ENCODE results near the gene HCRT. TPM values are rescaled to one million over a fixed set of nuclear protein-coding genes. Genes with fewer than 3 reads are reported as not detected.

The HCRT gene
- total RNA-seq, 1 experiment from 2014 or later: not detected

DNA sequence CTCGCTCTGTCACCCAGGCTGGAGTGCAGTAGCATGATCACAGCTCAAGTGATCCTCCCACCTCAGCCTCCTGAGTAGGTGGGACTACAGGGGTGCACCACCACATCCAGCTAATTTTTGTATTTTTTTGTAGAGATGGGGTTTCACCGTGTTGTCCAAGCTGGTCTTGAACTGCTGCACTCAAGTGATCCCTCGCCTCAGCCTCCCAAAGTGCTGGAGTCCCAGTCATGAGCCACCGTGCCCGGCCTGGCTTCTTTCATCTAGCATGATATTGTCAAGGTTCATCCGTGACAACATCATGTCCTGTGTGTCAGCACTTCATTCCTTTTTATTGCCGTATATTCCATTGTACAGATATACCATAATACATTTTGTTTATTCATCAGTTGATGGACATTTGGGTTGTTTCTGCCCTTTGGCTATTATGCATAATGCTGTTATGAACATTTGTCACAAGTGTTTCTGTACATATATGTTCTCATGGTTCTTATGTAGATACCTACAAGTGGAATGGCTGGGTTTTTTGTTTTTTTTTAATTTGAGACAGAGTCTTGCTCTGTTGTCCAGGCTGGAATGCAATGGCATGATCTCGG is 12.4 kb upstream of the HCRT start:
- no peaks in the 10 kb centered on the region for H3K27me3 ChIP-seq (replicated peaks; ENCODE audit: insufficient read depth, low read depth, low read length, poor library complexity)
- H3K4me1 ChIP-seq (ENCODE audit: insufficient read depth, low read length, poor library complexity, severe bottlenecking): no peaks in the 10 kb centered on the region
- H3K4me3 ChIP-seq (ENCODE audit: low read depth, low read length, poor library complexity, severe bottlenecking): no peak overlapping the region
- no peak overlapping the region for H3K27ac ChIP-seq (ENCODE audit: low read depth, low read length, poor library complexity, severe bottlenecking)
- no peak for DNase-seq (ENCODE audit: low spot score)
- BruUV-seq (replicated peaks): no TSS peak
- ChIA-PET CTCF (no interaction called here), POLR2A (ENCODE audit: low non-redundant PET) (no interaction called here)
- H3K9me3 ChIP-seq (ENCODE audit: low read depth, low read length, poor library complexity, severe bottlenecking): no peaks in the 10 kb centered on the region
- intact Hi-C loops (cut with micrococcal nuclease; ENCODE audit: unreplicated experiment): no loop called here
- H3K36me3 ChIP-seq (ENCODE audit: insufficient read depth, low read length, poor library complexity, severe bottlenecking): no peaks in the 10 kb centered on the region
- TF ChIP-seq EZH2 (IDR thresholded peaks at IDR 0.05; ENCODE audit: borderline replicate concordance, low read depth, low read length, poor library complexity, severe bottlenecking): no peak
- TF ChIP-seq, protein P1, sequence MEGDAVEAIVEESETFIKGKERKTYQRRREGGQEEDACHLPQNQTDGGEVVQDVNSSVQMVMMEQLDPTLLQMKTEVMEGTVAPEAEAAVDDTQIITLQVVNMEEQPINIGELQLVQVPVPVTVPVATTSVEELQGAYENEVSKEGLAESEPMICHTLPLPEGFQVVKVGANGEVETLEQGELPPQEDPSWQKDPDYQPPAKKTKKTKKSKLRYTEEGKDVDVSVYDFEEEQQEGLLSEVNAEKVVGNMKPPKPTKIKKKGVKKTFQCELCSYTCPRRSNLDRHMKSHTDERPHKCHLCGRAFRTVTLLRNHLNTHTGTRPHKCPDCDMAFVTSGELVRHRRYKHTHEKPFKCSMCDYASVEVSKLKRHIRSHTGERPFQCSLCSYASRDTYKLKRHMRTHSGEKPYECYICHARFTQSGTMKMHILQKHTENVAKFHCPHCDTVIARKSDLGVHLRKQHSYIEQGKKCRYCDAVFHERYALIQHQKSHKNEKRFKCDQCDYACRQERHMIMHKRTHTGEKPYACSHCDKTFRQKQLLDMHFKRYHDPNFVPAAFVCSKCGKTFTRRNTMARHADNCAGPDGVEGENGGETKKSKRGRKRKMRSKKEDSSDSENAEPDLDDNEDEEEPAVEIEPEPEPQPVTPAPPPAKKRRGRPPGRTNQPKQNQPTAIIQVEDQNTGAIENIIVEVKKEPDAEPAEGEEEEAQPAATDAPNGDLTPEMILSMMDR (conservative IDR thresholded peaks at IDR 0.05; ENCODE audit: low read depth, low read length): no peak

DNA sequence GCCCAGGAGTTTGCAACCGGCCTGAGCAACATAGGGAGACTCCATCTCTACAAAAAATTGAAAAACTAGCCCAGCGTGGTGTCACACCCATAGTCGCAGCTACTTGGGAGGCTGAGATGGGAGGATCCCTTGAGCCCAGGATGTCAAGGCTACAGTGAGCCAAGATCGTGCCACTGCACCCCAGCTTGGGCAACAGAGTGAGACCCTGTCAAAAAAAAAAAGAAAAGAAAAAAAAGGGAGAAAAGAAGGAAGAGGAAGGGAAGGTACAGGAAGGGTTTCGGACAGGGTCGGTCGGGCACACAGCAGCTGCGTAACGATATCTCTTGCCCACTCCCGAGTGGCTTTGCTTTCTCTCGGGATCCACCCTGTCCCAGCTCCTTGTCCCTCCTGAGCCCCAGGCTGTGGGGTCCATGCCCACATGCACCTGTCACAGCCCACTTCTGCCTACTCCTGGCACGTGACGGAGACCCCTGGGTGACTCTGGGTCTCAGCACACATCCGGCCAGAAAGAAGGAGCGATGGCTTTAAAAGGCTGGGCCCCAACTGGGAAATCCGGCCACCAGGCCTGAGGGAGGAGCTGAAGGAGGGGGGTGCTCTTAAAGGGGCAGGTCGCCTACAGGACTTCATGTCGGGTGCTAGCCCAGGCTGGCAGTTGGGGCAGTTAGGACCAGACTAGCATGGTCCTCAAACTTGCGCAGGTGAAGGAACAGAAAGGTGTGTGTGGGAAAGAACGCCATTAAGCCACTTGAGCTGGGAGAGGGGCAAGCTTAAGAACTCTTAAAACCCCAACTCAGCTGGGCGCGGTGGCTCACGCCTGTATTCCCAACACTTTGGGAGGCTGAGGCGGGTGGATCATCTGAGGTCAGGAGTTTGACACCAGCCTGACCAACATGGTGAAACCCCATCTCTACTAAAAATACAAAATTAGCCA is 9.0 kb upstream of the HCRT start, which contains the start of gene GHDC:
TSS of gene GHDC (minus strand) at position 526 of the 931 bp plus-strand sequence. CDS start 913 bp downstream, outside the sequence.
- intact Hi-C loops (cut with micrococcal nuclease; ENCODE audit: unreplicated experiment): no loop called here
- no peaks in the 10 kb centered on the region for H3K27me3 ChIP-seq (replicated peaks; ENCODE audit: insufficient read depth, low read depth, low read length, poor library complexity)
- H3K4me1 ChIP-seq (ENCODE audit: insufficient read depth, low read length, poor library complexity, severe bottlenecking): no peaks in the 10 kb centered on the region
- no TSS peak for BruUV-seq (replicated peaks)
- no peaks in the 10 kb centered on the region for H3K9me3 ChIP-seq (ENCODE audit: low read depth, low read length, poor library complexity, severe bottlenecking)
- no peaks in the 10 kb centered on the region for H3K36me3 ChIP-seq (ENCODE audit: insufficient read depth, low read length, poor library complexity, severe bottlenecking)
- ChIA-PET POLR2A (ENCODE audit: low non-redundant PET) (interaction anchor here (0.5 kb wide), 1 partner anchor 8 kb away, joined by 4 read pairs; no protein-coding TSS in a partner anchor), CTCF (interaction anchor here (0.6 kb wide), 1 partner anchor 15 kb away, joined by 3 read pairs; no protein-coding TSS in a partner anchor)
- TF ChIP-seq EZH2 (IDR thresholded peaks at IDR 0.05; ENCODE audit: borderline replicate concordance, low read depth, low read length, poor library complexity, severe bottlenecking): no peak
- TF ChIP-seq, protein P1 (conservative IDR thresholded peaks at IDR 0.05; ENCODE audit: low read depth, low read length): no peak
- DNase-seq (ENCODE audit: low spot score): peak; percentile 64
- peak within 1 kb of the TSS; percentile 53 for H3K4me3 ChIP-seq (ENCODE audit: low read depth, low read length, poor library complexity, severe bottlenecking)
- peak within 1 kb of the TSS; percentile 54 for H3K27ac ChIP-seq (ENCODE audit: low read depth, low read length, poor library complexity, severe bottlenecking)

DNA sequence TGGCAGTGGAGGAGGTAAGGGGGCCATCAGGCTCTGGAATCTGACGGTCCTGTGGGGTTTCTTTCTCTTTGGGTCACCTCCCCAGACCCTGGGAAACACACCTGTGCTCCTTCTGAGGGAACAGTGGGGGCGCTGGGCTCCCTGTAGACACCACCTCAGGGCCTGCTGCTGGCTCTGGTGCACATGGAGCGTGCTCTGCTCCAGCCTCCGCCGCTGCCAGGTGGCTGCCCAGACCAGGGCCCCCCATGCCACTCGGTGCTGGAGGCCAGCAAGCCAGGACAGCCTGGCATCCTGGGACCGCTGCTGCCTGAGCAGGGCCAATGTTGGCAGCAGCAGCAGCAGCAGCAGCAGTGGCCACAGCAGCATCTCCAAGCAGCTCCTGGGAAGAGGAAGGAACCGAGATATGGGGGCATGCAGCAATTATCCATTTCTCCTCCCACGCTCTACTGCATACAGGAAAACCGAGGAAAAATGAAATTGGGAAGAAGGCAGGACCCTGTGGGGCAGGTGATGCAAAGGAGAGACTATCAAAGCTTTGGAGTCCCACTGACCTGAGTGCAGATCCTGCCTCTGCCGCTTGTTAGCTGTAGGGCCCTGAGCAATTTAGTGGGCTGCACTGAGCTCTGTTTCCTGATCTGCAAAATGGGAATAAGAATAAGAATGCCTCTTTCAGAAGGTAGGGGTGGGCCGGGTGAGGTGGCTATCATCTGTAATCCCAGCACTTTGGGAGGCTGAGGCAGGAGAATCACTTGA is 8.1 kb upstream of the HCRT start:
- Histone ChIP-seq H3K4me1 (ENCODE audit: insufficient read depth, low read length, poor library complexity, severe bottlenecking) (no peaks in the 10 kb centered on the region), H3K4me3 (ENCODE audit: low read depth, low read length, poor library complexity, severe bottlenecking) (peak overlapping the region; percentile 53), H3K36me3 (ENCODE audit: insufficient read depth, low read length, poor library complexity, severe bottlenecking) (no peaks in the 10 kb centered on the region), H3K27me3 (replicated peaks; ENCODE audit: insufficient read depth, low read depth, low read length, poor library complexity) (no peaks in the 10 kb centered on the region), H3K27ac (ENCODE audit: low read depth, low read length, poor library complexity, severe bottlenecking) (no peak overlapping the region), H3K9me3 (ENCODE audit: low read depth, low read length, poor library complexity, severe bottlenecking) (no peaks in the 10 kb centered on the region)
- no peak for TF ChIP-seq EZH2 (IDR thresholded peaks at IDR 0.05; ENCODE audit: borderline replicate concordance, low read depth, low read length, poor library complexity, severe bottlenecking)
- TF ChIP-seq, protein P1 (conservative IDR thresholded peaks at IDR 0.05; ENCODE audit: low read depth, low read length): no peak
- POLR2A ChIA-PET (ENCODE audit: low non-redundant PET): interaction anchor here (0.5 kb wide), 1 partner anchor 7 kb away, joined by 4 read pairs; no protein-coding TSS in a partner anchor
- no TSS peak for BruUV-seq (replicated peaks)
- intact Hi-C loops (cut with micrococcal nuclease; ENCODE audit: unreplicated experiment): no loop called here
- CTCF ChIA-PET: no interaction called here
- no peak for DNase-seq (ENCODE audit: low spot score)
